GM12878 (cell line): ENCODE results near the gene TECR. TPM values are rescaled to one million over a fixed set of nuclear protein-coding genes. Genes with fewer than 3 reads are reported as not detected.
A peak's percentile ranks its signal among the peaks of the same experiment; 100 is the strongest.

ENCODE experiments used
- ATAC-seq: fragments of 200-7000 bp; cut with Tn5 transposase; 3 replicates; pipeline ENCODE4 v1.9.1; 2020; ENCODE audit warnings: mild to moderate bottlenecking, moderate library complexity
- BruUV-seq: library from RNA; stranded (reverse); fragments of 400-500 nt; replicated peaks from 2 replicates; lab custom pipeline; 2021; lab: Mats Ljungman, UMichigan
- CTCF ChIA-PET: fragments of 300-600 bp; sonication (Branson Sonifier 250); formaldehyde crosslinking; extraction: SDS; loops from one replicate; lab custom pipeline; 2021; ENCODE audit warnings: inconsistent platforms; lab: Yijun Ruan, JAX
- POLR2A ChIA-PET: fragments of 350-600 bp; formaldehyde crosslinking; extraction: SDS; loops from one replicate; lab custom pipeline; 2021; ENCODE audit warnings: inconsistent platforms; lab: Charles Lee
- RAD21 ChIA-PET: fragments of 300-600 bp; sonication (Branson Sonifier 250); formaldehyde crosslinking; loops from one replicate; lab custom pipeline; 2023; ENCODE audit warnings: antibody characterized with exemption; ENCODE audit not compliant: unreplicated experiment; lab: Charles Lee
- SMC1A ChIA-PET: fragments of 300-600 bp; sonication (Branson Sonifier 250); formaldehyde crosslinking; loops from one replicate; lab custom pipeline; 2023; ENCODE audit not compliant: unreplicated experiment, uncharacterized antibody; lab: Charles Lee
- DNase-seq: peaks from one replicate; pipeline ENCODE4 v3.0.0-alpha.2; 2011; ENCODE audit warnings: low read depth, low spot score
- FAIRE-seq: peaks from 3 replicates; lab custom pipeline; 2011; peaks lifted over from hg19 to GRCh38; lab: Jason Lieb, UNC
- H2AFZ ChIP-seq: 2 replicates; pipeline ENCODE4 v1.6.0; 2011; ENCODE audit warnings: low read depth, low read length, control low read depth; ENCODE audit not compliant: control insufficient read depth
- H3K27ac ChIP-seq: 2 replicates; pipeline ENCODE4 v1.5.1; 2011; ENCODE audit warnings: control low read depth; ENCODE audit not compliant: control insufficient read depth, insufficient read depth
- H3K27me3 ChIP-seq, 2 experiments: replicated peaks in 1 of 2; 2 replicates each; pipeline versions ENCODE4 v1.6.0 to v1.6.1; 2011; ENCODE audit warnings: low read length in 1 of 2; ENCODE audit not compliant: control insufficient read depth in 2 of 2, insufficient read depth in 2 of 2
- H3K36me3 ChIP-seq, 2 experiments: 2 replicates each; pipeline ENCODE4 v1.5.1; 2011; ENCODE audit warnings: low read length in 1 of 2; ENCODE audit not compliant: control insufficient read depth in 2 of 2, insufficient read depth in 2 of 2
- H3K4me1 ChIP-seq: 2 replicates; pipeline ENCODE4 v1.6.1; 2011; ENCODE audit warnings: mild to moderate bottlenecking, low read length, moderate library complexity, mixed read lengths; ENCODE audit not compliant: control insufficient read depth, insufficient read depth
- H3K4me2 ChIP-seq: 2 replicates; pipeline ENCODE4 v1.6.0; 2011; ENCODE audit warnings: control low read depth; ENCODE audit not compliant: control insufficient read depth, insufficient read depth
- H3K4me3 ChIP-seq: fragments of 200-600 bp; sonication (generic); 2 replicates; pipeline ENCODE4 v1.5.1; 2016
- H3K79me2 ChIP-seq: 2 replicates; pipeline ENCODE4 v1.6.0; 2011; ENCODE audit warnings: low read length; ENCODE audit not compliant: control insufficient read depth, insufficient read depth
- H3K9ac ChIP-seq: 2 replicates; pipeline ENCODE4 v1.8.0; 2011; ENCODE audit warnings: low read length, control low read depth, mixed read lengths; ENCODE audit not compliant: control insufficient read depth, insufficient read depth
- H3K9me3 ChIP-seq: replicated peaks from 3 replicates; pipeline ENCODE4 v1.5.1; 2011; ENCODE audit warnings: mild to moderate bottlenecking, low read length; ENCODE audit not compliant: control insufficient read depth, insufficient read depth
- H4K20me1 ChIP-seq: 2 replicates; pipeline ENCODE4 v1.6.0; 2011; ENCODE audit not compliant: control insufficient read depth, insufficient read depth
- BCL11A ChIP-seq: IDR thresholded peaks from 2 replicates; pipeline ENCODE4 v1.6.1; 2011; ENCODE audit warnings: low read depth, low read length
- BCLAF1 ChIP-seq: fragments of 450-650 bp; IDR thresholded peaks from 2 replicates; pipeline ENCODE4 v1.6.1; 2017; ENCODE audit warnings: antibody characterized with exemption, mild to moderate bottlenecking, moderate library complexity
- CEBPB ChIP-seq, 2 experiments: fragments of 150-350 bp in 1 of 2; IDR thresholded peaks; 2 replicates each; pipeline ENCODE4 v1.6.1; 2012 to 2014; ENCODE audit warnings: low read depth in 2 of 2, low read length in 2 of 2, borderline replicate concordance in 1 of 2, inconsistent platforms in 1 of 2
- GATAD2B ChIP-seq: fragments of 450-650 bp; conservative IDR thresholded peaks from 2 replicates; pipeline ENCODE4 v1.6.1; 2017; ENCODE audit warnings: low read depth, mild to moderate bottlenecking, moderate library complexity
- POU2F2 ChIP-seq: IDR thresholded peaks from 3 replicates; pipeline ENCODE4 v1.6.1; 2011; ENCODE audit warnings: low read depth, mild to moderate bottlenecking, low read length, borderline replicate concordance
- WGBS: methylation state at CpG from one replicate; pipeline ENCODE4 v1.1.6; 2016; ENCODE audit warnings: low lambda C conversion rate; ENCODE audit not compliant: insufficient replicate concordance, insufficient coverage; ENCODE audit errors: missing lambda C conversion rate; 5-methylcytosine and 5-hydroxymethylcytosine counted together
- in situ Hi-C: fragments of 300-500 bp; cut with MboI; formaldehyde crosslinking; loops from 9 replicates; pipeline ENCODE4 v1.14.3; 2018; ENCODE audit warnings: mixed read lengths
- intact Hi-C: fragments of 100-400 bp; cut with micrococcal nuclease; formaldehyde crosslinking; loops from one replicate; pipeline ENCODE4 v1.14.2; 2022; ENCODE audit not compliant: unreplicated experiment
- polyA plus RNA-seq, 11 experiments: library from polyadenylated mRNA; depleted of rRNA in 4 of 11; unstranded in 6 of 11; stranded (reverse) in 5 of 11; fragments of >200 nt; fragmentation: Nextera tagmentation in 4 of 11; fragmentation: Illumina TruSeq in 1 of 11; extraction: Ambion mirVana in 4 of 11; extraction: Trizol in 1 of 11; gene quantifications; 1 replicate in 1 of 11; 2 replicates in 10 of 11; pipeline versions ENCODE4 v1.2.1 to v1.2.3, GENCODE V29; 2011 to 2016; ENCODE audit warnings: inconsistent platforms in 2 of 11, missing spikeins in 2 of 11, low read depth in 1 of 11
- total RNA-seq, 4 experiments: library from RNA; depleted of rRNA in 3 of 4; stranded (reverse); fragments of >200 nt in 3 of 4; fragmentation: Illumina TruSeq in 1 of 4; extraction: Trizol in 1 of 4; gene quantifications; 2 replicates each; pipeline versions ENCODE4 v1.2.1 to v1.2.3, GENCODE V29; 2013 to 2021

The TECR gene
- total and polyA plus RNA-seq, 10 of the 15 experiments (the other 5 are each of a cell fraction or from before 2014, with no cell fraction given) = 9.6 to 157 (median 64.2) TPM

- intact Hi-C loops = loop anchor here (10.0 kb wide), 1 partner anchor 208 kb away; no protein-coding TSS in a partner anchor
- H3K4me1 ChIP-seq = peaks cover 21% of the 10 kb centered on the region
- H3K27me3 ChIP-seq = no peaks in the 10 kb centered on the region
- TF ChIP-seq BCLAF1 (no peak), POU2F2 (0 out of 3 replicates have a peak, but pooled peaks have one; percentile 34), CEBPB (IDR thresholded peaks at IDR 0.05; ENCODE audit: borderline replicate concordance in 1 of 2, low read depth in 2 of 2, low read length in 2 of 2) (no peak), GATAD2B (no peak), BCL11A (no peak)
- CTCF ChIA-PET = interaction anchor here (2.5 to 14.6 kb wide), 2 partner anchors 105 to 112 kb away, joined by 12 to 803 read pairs; partner anchors contain the start of gene ZNF333
- H3K79me2 ChIP-seq = peaks cover 6% of the 10 kb centered on the region
- no peaks in the 10 kb centered on the region for H3K9me3 ChIP-seq
- SMC1A ChIA-PET = interaction anchor here (0.7 to 12.5 kb wide), 3 partner anchors 25 to 111 kb away, joined by 3 to 558 read pairs (median 4); partner anchors contain the start of gene ZNF333
- RAD21 ChIA-PET = interaction anchor here (1.4 to 13.6 kb wide), 3 partner anchors 37 to 111 kb away, joined by 3 to 593 read pairs (median 7); partner anchors contain the start of gene ZNF333
- H3K4me2 ChIP-seq = no peak overlapping the region
- WGBS = 62% methylated on average over 8 of the region's 8 CpGs
- H3K9ac ChIP-seq = no peak overlapping the region
- no peaks in the 10 kb centered on the region for H4K20me1 ChIP-seq
- in situ Hi-C loops = loop anchor here (25.0 kb wide), 1 partner anchor 2011 kb away; no protein-coding TSS in a partner anchor
- H2AFZ ChIP-seq = no peak overlapping the region
- no peak overlapping the region for H3K4me3 ChIP-seq
- H3K27ac ChIP-seq = no peak overlapping the region
- DNase-seq (no peak), ATAC-seq (no peak), FAIRE-seq (no peak)
- POLR2A ChIA-PET = interaction anchor here (0.7 to 11.9 kb wide), 4 partner anchors 10 to 207 kb away, joined by 3 to 190 read pairs (median 4); partner anchors contain the start of gene ZNF333
- BruUV-seq = no TSS peak
- H3K36me3 ChIP-seq = no peaks in the 10 kb centered on the region
Measured at GRCh38 chr19:14576363-14576762, 47.0 kb downstream of the TECR start.
